ENCODE measurements around the gene NPC1. TPM values are rescaled to one million over a fixed set of nuclear protein-coding genes. Genes with fewer than 3 reads are reported as not detected.

Gene NPC1
- total RNA-seq, 4 donors from 2014 or later = 35.7 to 99.4 (median 46.2) TPM

DNA sequence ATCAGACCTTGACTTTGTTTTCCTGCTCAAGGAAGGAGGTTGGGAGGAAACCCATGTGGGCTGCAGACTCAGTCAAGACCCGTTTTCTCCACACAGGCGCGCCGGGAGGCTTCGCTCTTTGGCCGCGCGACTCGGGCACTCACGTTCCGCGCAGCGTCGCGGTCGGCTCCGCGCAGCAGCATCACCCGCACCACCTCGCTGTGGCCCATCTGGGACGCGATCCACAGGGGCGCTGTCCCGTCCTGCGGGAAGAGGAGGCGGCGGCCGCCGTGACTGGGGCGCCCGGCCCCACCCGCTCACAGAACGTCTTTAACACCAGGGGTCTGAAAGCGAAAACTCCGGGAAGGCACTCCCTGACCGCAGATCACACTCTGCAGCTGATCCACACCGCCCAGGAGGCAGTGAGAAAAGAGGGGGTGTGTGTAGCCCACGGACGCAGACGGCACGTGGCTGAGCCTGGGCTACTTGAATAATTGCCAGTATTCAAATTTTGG lies 33.1 kb upstream of the NPC1 start:
- no peaks in the 10 kb centered on the region for H3K36me3 ChIP-seq
- H3K9me3 ChIP-seq = no peaks in the 10 kb centered on the region
- no peaks in the 10 kb centered on the region for H3K4me1 ChIP-seq
- H3K4me3 ChIP-seq = peak overlapping the region; percentile 43 to 64 (median 46)
- no peak overlapping the region for H3K27ac ChIP-seq
- DNase-seq (no peak), ATAC-seq (no peak)
- in situ Hi-C loops (cut with MboI; ENCODE audit: low sequenced_read_pairs in 4 of 4) (no loop called here), intact Hi-C loops (cut with DNase I; ENCODE audit: low total_unique reads) (no loop called here)
- H3K27me3 ChIP-seq = peaks cover 0 to 8% (median 2%) of the 10 kb centered on the region in 3 donors
- TF ChIP-seq, protein P1, sequence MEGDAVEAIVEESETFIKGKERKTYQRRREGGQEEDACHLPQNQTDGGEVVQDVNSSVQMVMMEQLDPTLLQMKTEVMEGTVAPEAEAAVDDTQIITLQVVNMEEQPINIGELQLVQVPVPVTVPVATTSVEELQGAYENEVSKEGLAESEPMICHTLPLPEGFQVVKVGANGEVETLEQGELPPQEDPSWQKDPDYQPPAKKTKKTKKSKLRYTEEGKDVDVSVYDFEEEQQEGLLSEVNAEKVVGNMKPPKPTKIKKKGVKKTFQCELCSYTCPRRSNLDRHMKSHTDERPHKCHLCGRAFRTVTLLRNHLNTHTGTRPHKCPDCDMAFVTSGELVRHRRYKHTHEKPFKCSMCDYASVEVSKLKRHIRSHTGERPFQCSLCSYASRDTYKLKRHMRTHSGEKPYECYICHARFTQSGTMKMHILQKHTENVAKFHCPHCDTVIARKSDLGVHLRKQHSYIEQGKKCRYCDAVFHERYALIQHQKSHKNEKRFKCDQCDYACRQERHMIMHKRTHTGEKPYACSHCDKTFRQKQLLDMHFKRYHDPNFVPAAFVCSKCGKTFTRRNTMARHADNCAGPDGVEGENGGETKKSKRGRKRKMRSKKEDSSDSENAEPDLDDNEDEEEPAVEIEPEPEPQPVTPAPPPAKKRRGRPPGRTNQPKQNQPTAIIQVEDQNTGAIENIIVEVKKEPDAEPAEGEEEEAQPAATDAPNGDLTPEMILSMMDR (IDR thresholded peaks at IDR 0.05 in 4 of 5, conservative IDR thresholded peaks at IDR 0.05 in 1 of 5) = no peak
- no peak for TF ChIP-seq POLR2A (IDR thresholded peaks at IDR 0.05)

GRCh38 chr18:23618862-23619387 lies 32.6 kb upstream of the NPC1 start:
- Histone ChIP-seq H3K4me3 (peak overlapping the region; percentile 43 to 64 (median 46)), H3K4me1 (no peaks in the 10 kb centered on the region), H3K27ac (no peak overlapping the region), H3K9me3 (no peaks in the 10 kb centered on the region), H3K36me3 (no peaks in the 10 kb centered on the region), H3K27me3 (peaks cover 0 to 8% (median 2%) of the 10 kb centered on the region in 3 donors)
- no peak for TF ChIP-seq POLR2A (IDR thresholded peaks at IDR 0.05)
- TF ChIP-seq, protein P1 (IDR thresholded peaks at IDR 0.05 in 4 of 5, conservative IDR thresholded peaks at IDR 0.05 in 1 of 5) = no peak
- in situ Hi-C loops (cut with MboI; ENCODE audit: low sequenced_read_pairs in 4 of 4) = no loop called here
- DNase-seq = no peak
- ATAC-seq = peak in 1 of 2 donors; percentile 44
- intact Hi-C loops (cut with DNase I; ENCODE audit: low total_unique reads) = no loop called here

- no peak for DNase-seq
- Histone ChIP-seq H3K27ac (no peak overlapping the region), H3K9me3 (no peaks in the 10 kb centered on the region), H3K4me3 (no peak overlapping the region), H3K4me1 (no peaks in the 10 kb centered on the region), H3K36me3 (no peaks in the 10 kb centered on the region), H3K27me3 (peaks cover 0 to 8% (median 2%) of the 10 kb centered on the region in 3 donors)
- intact Hi-C loops (cut with DNase I; ENCODE audit: low total_unique reads) = no loop called here
- ATAC-seq = no peak
- in situ Hi-C loops (cut with MboI; ENCODE audit: low sequenced_read_pairs in 4 of 4) = no loop called here
- TF ChIP-seq POLR2A (IDR thresholded peaks at IDR 0.05) = no peak
- TF ChIP-seq, protein P1 (IDR thresholded peaks at IDR 0.05 in 4 of 5, conservative IDR thresholded peaks at IDR 0.05 in 1 of 5) = no peak
Observed at GRCh38 chr18:23617412-23618014, 31.2 kb upstream of the NPC1 start.

DNA sequence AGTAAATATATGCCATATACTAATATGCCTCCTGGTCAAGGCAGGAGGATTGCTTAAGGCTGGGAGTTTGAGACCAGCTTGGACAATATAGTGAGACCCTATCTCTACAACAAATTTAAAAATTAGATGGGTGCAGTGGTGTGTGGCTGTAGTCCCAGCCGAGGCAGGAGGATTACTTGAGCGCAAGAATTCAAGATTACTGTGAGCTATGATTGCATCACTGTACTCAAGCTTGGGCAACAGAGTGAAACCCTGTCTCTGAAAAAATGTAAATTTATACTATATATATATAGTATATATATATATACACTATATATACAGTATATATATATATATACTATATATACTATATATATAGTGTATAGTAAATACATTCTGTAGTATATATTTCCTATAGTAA lies 30.0 kb upstream of the NPC1 start:
- intact Hi-C loops (cut with DNase I; ENCODE audit: low total_unique reads) = no loop called here
- ATAC-seq = no peak
- no peak for DNase-seq

More for the DNA sequence above, 30.0 kb upstream of the NPC1 start:
- H3K9me3 ChIP-seq = no peaks in the 10 kb centered on the region
- no peak overlapping the region for H3K27ac ChIP-seq
- in situ Hi-C loops (cut with MboI; ENCODE audit: low sequenced_read_pairs in 4 of 4) = no loop called here
- TF ChIP-seq, protein P1 (IDR thresholded peaks at IDR 0.05 in 4 of 5, conservative IDR thresholded peaks at IDR 0.05 in 1 of 5) = no peak
- no peak for TF ChIP-seq POLR2A (IDR thresholded peaks at IDR 0.05)
- H3K4me1 ChIP-seq = no peaks in the 10 kb centered on the region
- H3K4me3 ChIP-seq = no peak overlapping the region
- peaks cover 0 to 8% (median 0%) of the 10 kb centered on the region in 3 donors for H3K27me3 ChIP-seq
- no peaks in the 10 kb centered on the region for H3K36me3 ChIP-seq
